Gastroesophageal sphincter (tissue), 4 donors: ENCODE results near the gene GJD2. TPM values are rescaled to one million over a fixed set of nuclear protein-coding genes. Genes with fewer than 3 reads are reported as not detected.

ENCODE experiments used
- ATAC-seq: fragments of 150-250 bp; one replicate; pipeline ENCODE4 v1.9.1; 2016; ENCODE audit warnings: mild to moderate bottlenecking, moderate library complexity
- H3K27ac ChIP-seq, 4 donors: fragments of 200-600 bp; sonication (generic) in 3 of 4; 1 replicate in 3 of 4; 2 replicates in 1 of 4; pipeline ENCODE4 v1.5.1; 2016 to 2019
- H3K27me3 ChIP-seq: fragments of 200-600 bp; sonication (generic); one replicate; pipeline ENCODE4 v1.5.1; 2019
- H3K36me3 ChIP-seq, 2 donors: fragments of 200-600 bp; sonication (generic); one replicate each; pipeline ENCODE4 v1.5.1; 2019; ENCODE audit warnings: control low read depth in 1 of 2
- H3K4me1 ChIP-seq, 3 donors: fragments of 200-600 bp; sonication (generic); 1 replicate in 2 of 3; 2 replicates in 1 of 3; pipeline ENCODE4 v1.5.1; 2016 to 2019; ENCODE audit warnings: control low read depth in 2 of 3
- H3K4me3 ChIP-seq, 2 donors: fragments of 200-600 bp; sonication (generic); one replicate each; pipeline ENCODE4 v1.5.1; 2019; ENCODE audit warnings: mild to moderate bottlenecking in 1 of 2, moderate library complexity in 1 of 2
- H3K9me3 ChIP-seq, 3 donors: fragments of 200-600 bp; sonication (generic); one replicate each; pipeline ENCODE4 v1.5.1; 2017 to 2019; ENCODE audit warnings: control low read depth in 2 of 3
- EP300 ChIP-seq: sonication (generic); formaldehyde crosslinking; IDR thresholded peaks from one replicate; pipeline ENCODE4 v1.6.1; 2017; ENCODE audit warnings: antibody characterized with exemption, mild to moderate bottlenecking
- POLR2A ChIP-seq, 2 donors: fragments of 450-650 bp; IDR thresholded peaks; one replicate each; pipeline ENCODE4 v1.6.1; 2017; ENCODE audit warnings: antibody characterized with exemption in 2 of 2, mild to moderate bottlenecking in 2 of 2, moderate library complexity in 1 of 2
- POLR2AphosphoS5 ChIP-seq: sonication (generic); formaldehyde crosslinking; IDR thresholded peaks from one replicate; pipeline ENCODE4 v1.6.1; 2017; ENCODE audit warnings: antibody characterized with exemption
- WGBS, 2 donors: methylation state at CpG; one replicate each; pipeline ENCODE4 v1.1.5; 2018; ENCODE audit warnings: low coverage in 1 of 2; 5-methylcytosine and 5-hydroxymethylcytosine counted together
- total RNA-seq, 4 donors: library from RNA; depleted of rRNA; stranded (reverse); fragments of >200 nt; gene quantifications; one replicate each; pipeline ENCODE4 v1.1.0, GENCODE V29; 2016
- TF ChIP-seq, protein P1 (sequence below), 4 experiments: fragments of 200-600 bp in 2 of 4; fragments of 450-650 bp in 2 of 4; sonication (generic) in 1 of 4; IDR thresholded peaks; one replicate each; pipeline ENCODE4 v1.5.1; 2017 to 2019; ENCODE audit warnings: antibody characterized with exemption in 4 of 4, mild to moderate bottlenecking in 2 of 4, moderate library complexity in 2 of 4

The GJD2 gene
- total RNA-seq, 4 donors from 2014 or later = not detected

DNA sequence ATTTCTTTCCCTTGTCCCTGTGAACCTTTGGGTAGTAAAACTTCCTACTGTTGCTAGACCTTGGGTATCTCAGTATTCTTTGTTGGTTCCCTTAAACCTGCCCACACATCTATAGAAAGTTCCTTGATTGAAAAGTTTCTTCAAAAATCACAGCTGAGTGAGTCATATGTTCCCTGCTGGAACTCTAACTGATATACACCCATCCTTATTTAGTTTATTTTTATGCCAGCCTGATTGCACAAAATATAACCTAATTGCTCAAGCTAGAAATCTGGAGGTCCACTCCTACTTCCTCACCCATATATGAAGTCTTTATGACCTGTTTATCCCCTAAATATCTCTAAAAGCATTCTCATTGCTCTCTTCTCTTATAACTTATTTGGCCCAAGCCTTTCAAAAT lies 13.7 kb upstream of the GJD2 start:
- Histone ChIP-seq H3K9me3 (no peaks in the 10 kb centered on the region), H3K4me1 (no peaks in the 10 kb centered on the region), H3K27me3 (no peaks in the 10 kb centered on the region), H3K36me3 (no peaks in the 10 kb centered on the region), H3K4me3 (no peak overlapping the region), H3K27ac (no peak overlapping the region)
- ATAC-seq = no peak
- TF ChIP-seq, protein P1, sequence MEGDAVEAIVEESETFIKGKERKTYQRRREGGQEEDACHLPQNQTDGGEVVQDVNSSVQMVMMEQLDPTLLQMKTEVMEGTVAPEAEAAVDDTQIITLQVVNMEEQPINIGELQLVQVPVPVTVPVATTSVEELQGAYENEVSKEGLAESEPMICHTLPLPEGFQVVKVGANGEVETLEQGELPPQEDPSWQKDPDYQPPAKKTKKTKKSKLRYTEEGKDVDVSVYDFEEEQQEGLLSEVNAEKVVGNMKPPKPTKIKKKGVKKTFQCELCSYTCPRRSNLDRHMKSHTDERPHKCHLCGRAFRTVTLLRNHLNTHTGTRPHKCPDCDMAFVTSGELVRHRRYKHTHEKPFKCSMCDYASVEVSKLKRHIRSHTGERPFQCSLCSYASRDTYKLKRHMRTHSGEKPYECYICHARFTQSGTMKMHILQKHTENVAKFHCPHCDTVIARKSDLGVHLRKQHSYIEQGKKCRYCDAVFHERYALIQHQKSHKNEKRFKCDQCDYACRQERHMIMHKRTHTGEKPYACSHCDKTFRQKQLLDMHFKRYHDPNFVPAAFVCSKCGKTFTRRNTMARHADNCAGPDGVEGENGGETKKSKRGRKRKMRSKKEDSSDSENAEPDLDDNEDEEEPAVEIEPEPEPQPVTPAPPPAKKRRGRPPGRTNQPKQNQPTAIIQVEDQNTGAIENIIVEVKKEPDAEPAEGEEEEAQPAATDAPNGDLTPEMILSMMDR (IDR thresholded peaks at IDR 0.05) = no peak
- no peak for TF ChIP-seq POLR2A (IDR thresholded peaks at IDR 0.05)
- TF ChIP-seq POLR2AphosphoS5 = no peak
- TF ChIP-seq EP300 = no peak

DNA sequence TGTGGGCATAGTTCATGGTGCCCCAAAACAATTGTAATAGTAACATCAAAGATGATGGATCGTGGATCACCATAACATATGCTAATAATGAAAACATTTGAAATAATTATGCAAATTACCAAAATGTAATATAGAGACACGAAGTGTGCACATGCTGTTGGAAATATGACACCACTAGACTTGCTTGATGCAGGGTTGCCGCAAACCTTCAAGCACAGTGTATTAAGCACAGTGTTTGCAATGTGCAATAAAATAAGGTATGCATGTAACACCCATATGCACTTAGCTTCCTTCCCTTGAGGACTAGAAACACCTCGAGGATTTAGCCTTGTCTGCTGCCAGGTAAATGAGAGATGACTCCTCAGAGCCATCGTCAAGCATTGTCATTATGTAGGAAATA lies 10.9 kb upstream of the GJD2 start:
- no peak for ATAC-seq
- WGBS, 2 donors = 70 to 77% methylated on average over 4 to 5 of the region's 5 CpGs
- no peaks in the 10 kb centered on the region for H3K4me1 ChIP-seq
- H3K4me3 ChIP-seq = no peak overlapping the region
- no peak for TF ChIP-seq POLR2A (IDR thresholded peaks at IDR 0.05)
- no peak for TF ChIP-seq EP300
- TF ChIP-seq POLR2AphosphoS5 = no peak
- TF ChIP-seq, protein P1 (IDR thresholded peaks at IDR 0.05) = no peak
- no peak overlapping the region for H3K27ac ChIP-seq
- no peaks in the 10 kb centered on the region for H3K27me3 ChIP-seq
- no peaks in the 10 kb centered on the region for H3K36me3 ChIP-seq
- no peaks in the 10 kb centered on the region for H3K9me3 ChIP-seq

DNA sequence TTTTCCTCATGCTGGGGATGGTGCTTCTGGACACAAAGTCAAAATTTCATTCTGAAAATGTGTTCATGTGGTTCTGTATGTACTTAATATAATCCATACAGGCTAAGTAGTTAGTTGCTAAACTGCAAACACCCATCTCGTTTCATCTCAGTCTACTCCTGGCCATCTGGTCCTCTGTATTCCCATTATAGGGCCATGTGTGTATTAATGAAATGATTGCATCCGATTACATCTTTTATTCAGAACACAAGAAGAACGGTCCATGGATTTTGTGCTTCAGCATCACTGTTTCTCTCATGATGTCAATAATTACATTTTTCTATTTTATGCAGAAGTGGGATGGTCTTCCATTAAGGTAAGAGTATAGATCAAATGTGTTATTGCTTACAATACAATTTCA lies 6.1 kb upstream of the GJD2 start:
- 74 to 82% methylated on average over 3 of the region's 3 CpGs for WGBS, 2 donors
- Histone ChIP-seq H3K4me1 (no peaks in the 10 kb centered on the region), H3K27ac (no peak overlapping the region), H3K4me3 (no peak overlapping the region), H3K27me3 (peaks cover 30% of the 10 kb centered on the region), H3K9me3 (no peaks in the 10 kb centered on the region), H3K36me3 (no peaks in the 10 kb centered on the region)
- no peak for ATAC-seq
- TF ChIP-seq, protein P1 (IDR thresholded peaks at IDR 0.05) = no peak
- TF ChIP-seq POLR2AphosphoS5 (no peak), EP300 (no peak), POLR2A (IDR thresholded peaks at IDR 0.05) (no peak)

DNA sequence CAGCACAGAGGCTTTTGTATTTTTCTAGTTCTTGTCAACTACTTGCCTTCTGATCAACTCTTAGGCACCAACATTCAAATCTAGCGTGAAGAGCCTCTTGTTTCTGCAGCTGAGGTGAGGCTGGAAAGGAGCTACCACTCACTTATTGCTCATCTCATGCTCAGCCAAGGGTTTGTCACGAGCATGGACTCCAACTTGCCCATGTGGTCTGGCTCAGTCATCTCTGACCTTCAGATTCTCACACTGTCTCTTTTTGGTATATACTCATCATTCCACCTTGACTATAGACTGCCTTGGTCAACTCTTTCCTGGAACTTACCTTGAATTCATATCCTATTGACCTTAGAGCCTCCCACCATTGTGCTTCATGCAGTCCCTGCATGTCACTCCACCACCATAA lies 5.2 kb upstream of the GJD2 start:
- no peak overlapping the region for H3K27ac ChIP-seq
- H3K4me3 ChIP-seq = no peak overlapping the region
- H3K4me1 ChIP-seq = peaks cover 0 to 6% (median 2%) of the 10 kb centered on the region in 3 donors
- H3K9me3 ChIP-seq = no peaks in the 10 kb centered on the region
- H3K36me3 ChIP-seq = no peaks in the 10 kb centered on the region
- H3K27me3 ChIP-seq = peaks cover 39% of the 10 kb centered on the region
- WGBS, 2 donors = 64 to 100% methylated on average over 1 to 2 of the region's 2 CpGs
- TF ChIP-seq POLR2A (IDR thresholded peaks at IDR 0.05) = no peak
- no peak for TF ChIP-seq POLR2AphosphoS5
- TF ChIP-seq EP300 = no peak
- TF ChIP-seq, protein P1 (IDR thresholded peaks at IDR 0.05) = no peak
- no peak for ATAC-seq

DNA sequence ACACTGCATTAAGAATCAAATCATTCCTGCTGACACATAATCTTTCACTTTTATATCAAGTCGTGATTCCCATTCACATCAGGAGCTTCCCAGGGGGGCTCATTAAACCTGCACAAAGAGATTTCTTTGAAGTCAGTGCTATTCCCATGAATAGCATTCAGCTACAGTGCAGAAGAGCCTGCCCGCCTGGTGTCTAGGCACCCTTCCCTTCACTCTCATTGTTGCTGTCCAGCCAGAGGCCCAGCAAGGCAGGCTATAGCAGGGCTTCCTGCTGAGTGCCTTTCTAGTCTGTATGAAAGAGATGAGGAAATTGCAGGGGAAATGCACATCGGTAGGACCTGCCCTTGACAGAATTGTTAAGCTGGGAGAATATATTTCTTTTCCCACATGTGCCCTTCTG lies 4.5 kb upstream of the GJD2 start:
- TF ChIP-seq, protein P1 (IDR thresholded peaks at IDR 0.05) = no peak
- TF ChIP-seq POLR2A (IDR thresholded peaks at IDR 0.05) (no peak), POLR2AphosphoS5 (no peak), EP300 (no peak)
- Histone ChIP-seq H3K4me1 (peaks cover 0 to 12% (median 8%) of the 10 kb centered on the region in 3 donors), H3K36me3 (no peaks in the 10 kb centered on the region), H3K4me3 (no peak overlapping the region), H3K27ac (no peak overlapping the region), H3K9me3 (no peaks in the 10 kb centered on the region), H3K27me3 (peaks cover 46% of the 10 kb centered on the region)
- WGBS, 2 donors = 47 to 86% methylated on average over 2 to 3 of the region's 3 CpGs
- ATAC-seq = no peak
